SH-SY5Y (cell line): ENCODE measurements around the gene HSD17B11.

Experiments used
- GATA2 ChIP-seq: IDR thresholded peaks from 2 replicates; pipeline ENCODE4 v1.6.1; 2011; ENCODE audit warnings: mild to moderate bottlenecking, low read depth, low read length
- GATA3 ChIP-seq: IDR thresholded peaks from 2 replicates; pipeline ENCODE4 v1.6.1; 2011; ENCODE audit warnings: low read depth, mild to moderate bottlenecking, low read length, moderate library complexity

The HSD17B11 gene

GRCh38 chr4:87327136-87327535 is 63.9 kb downstream of the HSD17B11 start:
- TF ChIP-seq GATA3, result no peak
- no peak for TF ChIP-seq GATA2

DNA sequence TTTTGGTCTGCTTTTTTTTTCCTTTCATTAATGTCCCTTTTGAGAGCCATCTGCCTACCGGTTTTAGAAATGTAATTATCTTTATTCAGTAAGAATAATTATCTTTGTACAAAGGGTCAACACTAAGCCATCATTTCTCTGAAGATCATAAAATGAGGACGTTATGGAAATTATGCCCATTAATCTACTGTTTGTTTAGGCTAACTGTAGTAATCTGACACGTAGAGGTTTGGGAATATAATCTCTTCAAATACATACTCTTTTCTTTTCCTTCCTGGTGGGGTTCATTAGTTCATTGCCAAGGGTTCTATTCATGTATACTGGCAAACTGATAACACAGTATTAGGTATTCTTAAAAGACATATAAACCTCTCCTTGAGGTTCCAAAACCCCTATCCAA is 64.5 kb downstream of the HSD17B11 start:
- no peak for TF ChIP-seq GATA3
- no peak for TF ChIP-seq GATA2

GRCh38 chr4:87322754-87323153 is 68.2 kb downstream of the HSD17B11 start, which contains the start of gene HSD17B13:
HSD17B13 (minus strand) TSS chr4:87322882; CDS start chr4:87322841, 41 bp downstream.
- TF ChIP-seq GATA3 (no peak), GATA2 (no peak)

DNA sequence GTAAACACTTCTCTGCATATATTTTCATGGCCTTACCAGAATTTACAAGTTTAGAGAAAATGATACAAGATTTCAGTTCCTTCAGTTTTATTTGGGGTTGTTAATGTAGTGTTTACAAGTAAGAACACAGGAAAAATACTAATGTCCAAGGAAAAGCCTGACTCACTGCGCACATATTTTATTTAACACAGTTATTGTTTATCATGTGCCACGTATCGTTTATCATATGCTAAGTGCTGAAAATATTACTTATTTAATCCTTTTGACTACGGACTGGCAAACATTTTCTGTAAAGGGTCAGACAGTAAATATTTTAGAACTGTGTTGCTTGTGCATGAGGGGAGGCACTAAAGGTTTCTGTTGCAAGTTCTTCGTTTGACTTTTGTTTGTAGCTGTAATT is 69.1 kb downstream of the HSD17B11 start:
- TF ChIP-seq GATA2 (no peak), GATA3 (no peak)

DNA sequence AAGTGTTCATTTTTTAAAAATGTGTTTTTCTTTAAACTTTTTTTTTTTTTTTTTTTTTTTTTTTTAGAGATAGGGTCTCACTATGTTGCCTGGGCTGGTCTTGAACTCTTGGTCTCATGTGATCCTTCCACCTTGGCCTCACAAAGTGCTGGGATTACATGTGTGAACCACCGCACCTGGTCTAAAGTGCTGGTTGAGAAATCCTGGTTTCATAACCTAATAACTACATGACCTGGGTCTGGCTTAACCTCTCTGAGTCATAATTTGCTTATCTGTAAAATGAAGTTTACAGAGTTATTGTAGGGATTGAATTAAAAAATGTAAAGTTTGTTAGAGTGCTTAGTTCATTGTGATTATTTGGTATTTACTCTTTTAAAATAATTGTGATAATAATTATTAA is 73.5 kb downstream of the HSD17B11 start:
- TF ChIP-seq GATA2 (no peak), GATA3 (no peak)

- TF ChIP-seq GATA2 (no peak), GATA3 (no peak)
Measured at GRCh38 chr4:87316961-87317360, 74.0 kb downstream of the HSD17B11 start.

DNA sequence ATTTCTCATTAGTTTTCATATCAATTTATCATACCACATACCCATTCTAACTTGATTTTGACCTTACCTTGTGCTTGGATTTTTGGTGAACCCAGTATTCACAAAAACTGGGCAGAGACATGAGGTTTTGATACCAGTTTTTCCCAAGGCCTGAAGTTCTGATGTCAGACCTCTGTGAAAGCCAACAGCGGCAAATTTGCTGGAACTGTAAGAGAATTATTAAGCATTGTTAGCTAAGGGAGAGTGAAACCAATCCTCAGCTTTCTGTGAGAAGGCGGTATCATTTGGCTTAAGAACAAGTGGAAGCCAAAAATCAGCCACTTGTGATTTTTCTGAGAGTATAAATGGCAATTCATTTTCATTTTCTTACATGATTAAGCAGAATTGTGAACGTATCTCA is 77.2 kb downstream of the HSD17B11 start:
- TF ChIP-seq GATA3 (no peak), GATA2 (no peak)

GRCh38 chr4:87311684-87312083 is 79.3 kb downstream of the HSD17B11 start:
- TF ChIP-seq GATA3, result no peak
- no peak for TF ChIP-seq GATA2

DNA sequence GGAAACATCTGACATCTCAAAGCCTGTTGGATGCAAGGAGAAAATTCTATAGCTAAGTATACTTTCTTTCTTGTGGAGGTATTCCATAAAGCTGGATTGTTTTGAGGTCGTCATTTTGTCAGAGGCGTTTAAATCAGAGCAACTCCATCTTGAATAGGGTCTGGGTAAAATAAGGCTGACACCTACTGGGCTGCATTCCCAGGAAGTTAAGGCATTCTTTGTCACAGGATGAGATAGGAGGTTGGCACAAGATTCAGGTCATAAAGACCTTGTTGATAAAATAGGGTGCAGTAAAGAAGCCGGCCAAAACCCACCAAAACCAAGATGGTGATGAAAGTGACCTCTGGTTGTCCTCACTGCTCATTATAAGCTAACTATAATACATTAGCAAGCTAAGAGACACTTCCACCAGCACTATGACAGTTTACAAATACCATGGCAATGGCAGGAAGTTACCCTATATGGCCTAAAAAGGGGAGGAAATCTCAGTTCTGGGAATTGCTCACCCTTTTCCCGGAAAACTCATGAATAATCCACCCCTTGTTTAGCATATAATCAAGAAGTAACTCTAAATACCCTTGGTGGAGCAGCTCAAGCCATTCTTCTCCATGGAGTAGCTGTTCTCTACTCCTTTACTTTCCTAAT is 80.2 kb downstream of the HSD17B11 start:
- no peak for TF ChIP-seq GATA3
- TF ChIP-seq GATA2, result no peak

DNA sequence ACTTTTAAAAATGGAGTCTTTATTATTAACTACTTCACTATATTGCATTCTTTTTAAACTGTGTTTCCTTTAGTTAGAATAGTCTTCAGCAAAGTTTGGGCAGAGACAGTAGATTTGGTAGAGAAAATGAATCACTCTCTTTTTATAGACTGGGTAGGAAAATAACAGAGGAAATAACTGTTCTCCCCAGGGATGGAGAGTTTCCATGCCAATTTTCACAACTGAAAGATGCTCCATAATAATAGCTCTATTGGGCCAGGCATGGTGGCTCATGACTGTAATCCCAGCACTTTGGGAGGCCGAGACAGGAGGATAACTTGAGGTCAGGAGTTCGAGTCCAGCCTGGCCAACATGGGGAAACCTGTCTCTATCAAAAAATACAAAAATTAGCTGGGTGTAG is 81.4 kb downstream of the HSD17B11 start:
- TF ChIP-seq GATA3, result no peak
- TF ChIP-seq GATA2, result no peak

DNA sequence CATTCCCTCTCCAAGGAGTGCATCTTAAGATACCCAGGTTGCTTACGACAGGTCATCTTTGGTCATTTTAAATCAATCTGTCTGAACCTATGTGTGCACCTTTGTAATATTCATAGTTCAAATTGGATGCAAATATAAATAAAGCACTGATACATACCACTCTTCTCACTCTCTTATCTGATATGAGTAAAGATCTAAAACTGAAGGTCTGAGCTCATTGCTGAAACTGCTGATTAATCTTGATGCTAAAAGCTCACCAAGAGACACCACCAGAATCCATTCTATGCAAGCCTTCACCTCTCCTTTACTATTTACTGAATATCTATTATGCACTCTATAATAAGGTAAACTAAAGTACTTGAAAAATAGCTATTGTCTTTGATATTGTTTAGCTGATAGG is 84.9 kb downstream of the HSD17B11 start:
- TF ChIP-seq GATA3 (no peak), GATA2 (no peak)

- TF ChIP-seq GATA3 (no peak), GATA2 (no peak)
Measured at GRCh38 chr4:87305562-87305961, 85.4 kb downstream of the HSD17B11 start.

- no peak for TF ChIP-seq GATA3
- no peak for TF ChIP-seq GATA2
Measured at GRCh38 chr4:87304745-87305432, 86.1 kb downstream of the HSD17B11 start.

GRCh38 chr4:87299898-87300297 is 91.1 kb downstream of the HSD17B11 start:
- TF ChIP-seq GATA2 (no peak), GATA3 (no peak)

DNA sequence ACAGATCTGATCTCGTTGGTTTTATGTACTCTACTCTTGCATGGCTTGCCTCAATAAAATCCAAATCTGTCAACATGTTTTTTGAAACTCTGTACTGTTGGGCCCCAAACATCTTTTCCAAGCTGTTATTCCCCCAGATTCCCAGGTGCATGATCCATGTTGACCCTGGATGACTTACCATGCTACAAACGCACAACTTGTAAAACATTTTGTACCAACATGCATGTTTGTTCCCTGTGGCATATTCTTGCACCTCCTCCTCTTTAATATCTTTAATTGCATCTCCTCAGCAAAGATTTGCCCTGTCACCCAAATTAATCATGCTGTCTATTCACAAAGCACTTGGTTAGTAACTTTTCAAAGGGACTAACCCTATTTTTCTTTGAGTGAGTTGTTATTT is 92.6 kb downstream of the HSD17B11 start:
- no peak for TF ChIP-seq GATA2
- no peak for TF ChIP-seq GATA3

- TF ChIP-seq GATA2 (no peak), GATA3 (no peak)
Measured at GRCh38 chr4:87286970-87287369, 104.0 kb downstream of the HSD17B11 start.
